Lung (tissue), 12 donors: ENCODE results near the gene PITHD1. TPM values are rescaled to one million over a fixed set of nuclear protein-coding genes. Genes with fewer than 3 reads are reported as not detected.
A peak's percentile ranks its signal among the peaks of the same experiment; 100 is the strongest.

Source experiments
- ATAC-seq: fragments of 200-7000 bp; cut with Tn5 transposase; one replicate; pipeline ENCODE4 v1.9.1; 2020; ENCODE audit warnings: moderate number of reproducible peaks; ENCODE audit not compliant: insufficient read depth, low FRiP score
- DNase-seq, 3 donors: peaks; one replicate each; pipeline ENCODE4 v3.0.0-alpha.2; 2013 to 2017
- H3K27ac ChIP-seq, 2 donors: one replicate each; pipeline ENCODE4 v1.5.1; 2013; ENCODE audit warnings: mild to moderate bottlenecking in 2 of 2, moderate library complexity in 2 of 2, control low read depth in 1 of 2, inconsistent platforms in 1 of 2, low read depth in 1 of 2, low read length in 1 of 2
- H3K27me3 ChIP-seq, 3 donors: one replicate each; pipeline ENCODE4 v1.5.1; 2013; ENCODE audit warnings: low read length in 2 of 3; ENCODE audit not compliant: control insufficient read depth in 3 of 3, insufficient read depth in 3 of 3
- H3K36me3 ChIP-seq, 4 donors: one replicate each; pipeline ENCODE4 v1.5.1; 2013; ENCODE audit warnings: low read length in 4 of 4, mild to moderate bottlenecking in 1 of 4, moderate library complexity in 1 of 4; ENCODE audit not compliant: control insufficient read depth in 4 of 4, insufficient read depth in 4 of 4
- H3K4me1 ChIP-seq, 5 donors: one replicate each; pipeline ENCODE4 v1.5.1; 2013; ENCODE audit warnings: low read length in 5 of 5, mild to moderate bottlenecking in 2 of 5, moderate library complexity in 1 of 5; ENCODE audit not compliant: control insufficient read depth in 5 of 5, insufficient read depth in 5 of 5
- H3K4me3 ChIP-seq: one replicate; pipeline ENCODE4 v1.5.1; 2013; ENCODE audit warnings: mild to moderate bottlenecking, control low read depth, moderate library complexity
- H3K9ac ChIP-seq, 2 donors: one replicate each; pipeline ENCODE4 v1.5.1; 2013; ENCODE audit warnings: low read length in 2 of 2, control low read depth in 1 of 2; ENCODE audit not compliant: insufficient read depth in 1 of 2
- H3K9me3 ChIP-seq, 4 donors: one replicate each; pipeline ENCODE4 v1.5.1; 2013; ENCODE audit warnings: low read length in 3 of 4, mild to moderate bottlenecking in 1 of 4, moderate library complexity in 1 of 4; ENCODE audit not compliant: control insufficient read depth in 4 of 4, insufficient read depth in 3 of 4
- WGBS, 2 donors: extraction: QIAGEN DNeasy Blood & Tissue Kit; methylation state at CpG; one replicate each; pipeline ENCODE4 v1.1.7; 2013; 5-methylcytosine and 5-hydroxymethylcytosine counted together
- polyA plus RNA-seq, 2 donors: library from polyadenylated mRNA; stranded (reverse); fragments of 200-250 nt; gene quantifications; one replicate each; pipeline ENCODE4 v1.2.1, GENCODE V29; 2013
- total RNA-seq, 2 donors: library from RNA; depleted of rRNA in 1 of 2; stranded (reverse); fragments of >200 nt in 1 of 2; gene quantifications; one replicate each; pipeline ENCODE4 v1.2.1, GENCODE V29; 2014 to 2021
- TF ChIP-seq, protein P1 (sequence below): IDR thresholded peaks from 2 replicates; pipeline ENCODE4 v1.5.1; 2012; ENCODE audit warnings: mild to moderate bottlenecking; ENCODE audit errors: control extremely low read depth, extremely low read depth
- donor health status: control.
- donor health status: control.
- donor health status: Bipolar disorder and iron deficiency.
- donor health status: healthy.
- donor health status: DM: yes; HTN: yes; CAD: no.

Gene PITHD1
- total and polyA plus RNA-seq, 4 donors: 39.2 to 55.7 (median 47.4) TPM

DNA sequence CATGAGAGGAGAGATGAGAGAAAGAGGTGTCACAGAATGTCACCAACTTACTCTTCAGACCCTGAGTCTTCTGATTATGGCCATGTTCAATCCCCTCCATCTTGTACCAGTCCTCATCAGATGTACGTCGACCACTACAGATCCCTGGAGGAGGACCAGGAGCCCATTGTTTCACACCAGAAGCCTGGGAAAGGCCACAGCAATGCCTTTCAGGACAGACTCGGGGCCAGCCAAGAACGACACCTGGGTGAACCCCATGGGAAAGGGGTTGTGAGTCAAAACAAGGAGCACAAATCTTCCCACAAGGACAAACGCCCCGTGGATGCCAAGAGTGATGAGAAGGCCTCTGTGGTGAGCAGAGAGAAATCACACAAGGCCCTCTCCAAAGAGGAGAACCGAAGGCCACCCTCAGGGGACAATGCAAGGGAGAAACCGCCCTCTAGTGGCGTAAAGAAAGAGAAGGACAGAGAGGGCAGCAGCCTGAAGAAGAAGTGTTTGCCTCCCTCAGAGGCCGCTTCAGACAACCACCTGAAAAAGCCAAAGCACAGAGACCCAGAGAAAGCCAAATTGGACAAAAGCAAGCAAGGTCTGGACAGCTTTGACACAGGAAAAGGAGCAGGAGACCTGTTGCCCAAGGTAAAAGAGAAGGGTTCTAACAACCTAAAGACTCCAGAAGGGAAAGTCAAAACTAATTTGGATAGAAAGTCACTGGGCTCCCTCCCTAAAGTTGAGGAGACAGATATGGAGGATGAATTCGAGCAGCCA is 27.0 kb upstream of the PITHD1 start:
- H3K4me3 ChIP-seq: no peak overlapping the region
- H3K4me1 ChIP-seq: no peaks in the 10 kb centered on the region
- no peaks in the 10 kb centered on the region for H3K9me3 ChIP-seq
- 65 to 78% methylated on average over 11 of the region's 11 CpGs for WGBS, 2 donors
- H3K27me3 ChIP-seq: no peaks in the 10 kb centered on the region
- no peak for ATAC-seq
- TF ChIP-seq, protein P1, sequence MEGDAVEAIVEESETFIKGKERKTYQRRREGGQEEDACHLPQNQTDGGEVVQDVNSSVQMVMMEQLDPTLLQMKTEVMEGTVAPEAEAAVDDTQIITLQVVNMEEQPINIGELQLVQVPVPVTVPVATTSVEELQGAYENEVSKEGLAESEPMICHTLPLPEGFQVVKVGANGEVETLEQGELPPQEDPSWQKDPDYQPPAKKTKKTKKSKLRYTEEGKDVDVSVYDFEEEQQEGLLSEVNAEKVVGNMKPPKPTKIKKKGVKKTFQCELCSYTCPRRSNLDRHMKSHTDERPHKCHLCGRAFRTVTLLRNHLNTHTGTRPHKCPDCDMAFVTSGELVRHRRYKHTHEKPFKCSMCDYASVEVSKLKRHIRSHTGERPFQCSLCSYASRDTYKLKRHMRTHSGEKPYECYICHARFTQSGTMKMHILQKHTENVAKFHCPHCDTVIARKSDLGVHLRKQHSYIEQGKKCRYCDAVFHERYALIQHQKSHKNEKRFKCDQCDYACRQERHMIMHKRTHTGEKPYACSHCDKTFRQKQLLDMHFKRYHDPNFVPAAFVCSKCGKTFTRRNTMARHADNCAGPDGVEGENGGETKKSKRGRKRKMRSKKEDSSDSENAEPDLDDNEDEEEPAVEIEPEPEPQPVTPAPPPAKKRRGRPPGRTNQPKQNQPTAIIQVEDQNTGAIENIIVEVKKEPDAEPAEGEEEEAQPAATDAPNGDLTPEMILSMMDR: no peak
- DNase-seq: peak; percentile 27 to 68 (median 62)
- H3K27ac ChIP-seq: no peak overlapping the region
- H3K36me3 ChIP-seq: peaks cover 44 to 67% (median 48%) of the 10 kb centered on the region in 4 donors
- H3K9ac ChIP-seq: no peak overlapping the region

DNA sequence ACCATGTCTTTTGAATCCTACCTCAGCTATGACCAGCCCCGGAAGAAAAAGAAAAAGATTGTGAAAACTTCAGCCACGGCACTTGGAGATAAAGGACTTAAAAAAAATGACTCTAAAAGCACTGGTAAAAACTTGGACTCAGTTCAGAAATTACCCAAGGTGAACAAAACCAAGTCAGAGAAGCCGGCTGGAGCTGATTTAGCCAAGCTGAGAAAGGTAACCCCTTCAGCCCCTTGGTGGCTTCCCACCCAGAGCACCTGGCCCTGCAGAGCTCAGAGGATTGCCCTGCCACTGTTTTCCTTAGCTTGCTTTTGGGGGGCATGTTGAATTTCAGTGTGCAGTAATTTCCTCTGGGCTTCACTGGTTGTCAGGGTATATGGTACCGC is 26.4 kb upstream of the PITHD1 start:
- H3K27me3 ChIP-seq: no peaks in the 10 kb centered on the region
- TF ChIP-seq, protein P1: no peak
- no peak for ATAC-seq
- DNase-seq: no peak
- H3K36me3 ChIP-seq: peaks cover 46 to 70% (median 51%) of the 10 kb centered on the region in 4 donors
- H3K9ac ChIP-seq: no peak overlapping the region
- H3K9me3 ChIP-seq: no peaks in the 10 kb centered on the region
- no peaks in the 10 kb centered on the region for H3K4me1 ChIP-seq
- 75 to 92% methylated on average over 4 of the region's 4 CpGs for WGBS, 2 donors
- H3K4me3 ChIP-seq: no peak overlapping the region
- H3K27ac ChIP-seq: no peak overlapping the region

DNA sequence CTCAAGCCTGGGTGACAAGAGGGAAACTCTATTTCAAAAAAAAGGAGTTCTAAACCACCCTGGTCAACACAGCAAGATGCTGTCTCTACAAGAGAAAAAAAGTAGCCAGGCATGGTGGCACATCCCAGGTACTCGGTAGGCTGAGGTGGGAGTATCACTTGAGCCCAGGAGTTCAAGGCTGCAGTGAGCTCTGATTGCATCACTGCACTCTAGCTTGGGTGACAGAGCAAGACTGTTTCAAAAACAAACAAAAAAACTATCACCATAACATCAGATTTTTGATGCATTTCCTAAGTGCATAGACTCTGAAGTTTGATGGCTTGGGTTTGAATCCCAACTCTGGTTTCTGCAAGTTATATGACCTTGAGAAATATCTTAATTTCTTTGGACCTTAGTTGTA is 25.3 kb upstream of the PITHD1 start:
- H3K36me3 ChIP-seq: peaks cover 46 to 74% (median 56%) of the 10 kb centered on the region in 4 donors

More for the DNA sequence above, 25.3 kb upstream of the PITHD1 start:
- Histone ChIP-seq H3K9ac (no peak overlapping the region), H3K27ac (no peak overlapping the region), H3K4me1 (no peaks in the 10 kb centered on the region), H3K4me3 (no peak overlapping the region), H3K27me3 (no peaks in the 10 kb centered on the region), H3K9me3 (no peaks in the 10 kb centered on the region)
- TF ChIP-seq, protein P1: no peak
- WGBS, 2 donors: 93 to 94% methylated on average over 1 of the region's 1 CpG
- ATAC-seq (no peak), DNase-seq (no peak)
